HepG2 (cell line): ENCODE data around the gene URM1. TPM values are rescaled to one million over a fixed set of nuclear protein-coding genes. Genes with fewer than 3 reads are reported as not detected.

ENCODE experiments used
- ATAC-seq: fragments of 200-7000 bp; cut with Tn5 transposase; 3 replicates; pipeline ENCODE4 v1.9.1; 2020; ENCODE audit warnings: mild to moderate bottlenecking, moderate library complexity
- BruUV-seq: library from RNA; stranded (reverse); fragments of 400-500 nt; replicated peaks from 2 replicates; lab custom pipeline; 2021; lab: Mats Ljungman, UMichigan
- CTCF ChIA-PET: fragments of 300-600 bp; formaldehyde crosslinking; extraction: SDS; loops from one replicate; lab custom pipeline; 2021; ENCODE audit warnings: low total read pairs, inconsistent platforms, low intra/inter-chr PET ratio; lab: Yijun Ruan, JAX
- POLR2A ChIA-PET: fragments of 350-600 bp; sonication (Branson Sonifier 250); formaldehyde crosslinking; loops from one replicate; lab custom pipeline; 2020; ENCODE audit warnings: antibody characterized with exemption, inconsistent platforms; lab: Yijun Ruan, JAX
- DNase-seq: peaks from one replicate; pipeline ENCODE4 v3.0.0-alpha.2; 2015; ENCODE audit warnings: low spot score
- FAIRE-seq: peaks from 3 replicates; lab custom pipeline; 2011; peaks lifted over from hg19 to GRCh38; lab: Jason Lieb, UNC
- H2AFZ ChIP-seq: one replicate; pipeline ENCODE4 v1.6.1; 2011; ENCODE audit warnings: low read length, inconsistent platforms
- H3K27ac ChIP-seq: fragments of 300-600 bp; 3 replicates; pipeline ENCODE4 v1.8.0; 2011; ENCODE audit warnings: mixed run types, mild to moderate bottlenecking, mixed read lengths, low read length, inconsistent platforms; ENCODE audit not compliant: insufficient read depth; ENCODE audit errors: extremely low read length
- H3K27me3 ChIP-seq, 2 experiments: fragments of 200-600 bp in 1 of 2; 2 replicates in 1 of 2; 3 replicates in 1 of 2; pipeline versions ENCODE4 v1.6.0 to v1.8.0; 2011; ENCODE audit warnings: low read length in 2 of 2, mild to moderate bottlenecking in 2 of 2, moderate library complexity in 2 of 2, inconsistent platforms in 1 of 2; ENCODE audit not compliant: insufficient read depth in 2 of 2, control insufficient read depth in 1 of 2
- H3K36me3 ChIP-seq, 2 experiments: fragments of 200-600 bp in 1 of 2; replicated peaks in 1 of 2; 2 replicates in 1 of 2; 3 replicates in 1 of 2; pipeline versions ENCODE4 v1.5.1 to v1.8.0; 2011; ENCODE audit warnings: low read length in 2 of 2, inconsistent platforms in 1 of 2; ENCODE audit not compliant: insufficient read depth in 2 of 2, control insufficient read depth in 1 of 2
- H3K4me1 ChIP-seq: 2 replicates; pipeline ENCODE4 v1.5.1; 2012; ENCODE audit warnings: low read length, inconsistent platforms; ENCODE audit not compliant: insufficient read depth
- H3K4me2 ChIP-seq: 2 replicates; pipeline ENCODE4 v1.6.0; 2011; ENCODE audit warnings: low read depth, low read length, inconsistent platforms
- H3K4me3 ChIP-seq, 3 experiments: fragments of 200-600 bp in 1 of 3; sonication (generic), shearing (Covaris generic) in 1 of 3; replicated peaks in 1 of 3; 2 replicates each; pipeline ENCODE4 v1.5.1; 2011 to 2016; ENCODE audit warnings: low read length in 3 of 3, inconsistent platforms in 2 of 3, low read depth in 2 of 3, mild to moderate bottlenecking in 2 of 3, control low read depth in 1 of 3, mixed read lengths in 1 of 3; ENCODE audit not compliant: insufficient read depth in 1 of 3
- H3K79me2 ChIP-seq: one replicate; pipeline ENCODE4 v1.6.1; 2011; ENCODE audit warnings: low read length, inconsistent platforms; ENCODE audit not compliant: insufficient read depth
- H3K9ac ChIP-seq: 2 replicates; pipeline ENCODE4 v1.6.0; 2011; ENCODE audit warnings: mild to moderate bottlenecking, low read depth, low read length, inconsistent platforms; ENCODE audit not compliant: insufficient read depth
- H3K9me3 ChIP-seq: 2 replicates; pipeline ENCODE4 v1.5.1; 2012; ENCODE audit warnings: mild to moderate bottlenecking, low read length
- H4K20me1 ChIP-seq: 2 replicates; pipeline ENCODE4 v1.6.0; 2011; ENCODE audit warnings: inconsistent platforms, mild to moderate bottlenecking, low read length, moderate library complexity; ENCODE audit not compliant: insufficient read depth
- AHR ChIP-seq: IDR thresholded peaks from 2 replicates; pipeline ENCODE4 v1.6.1; 2018; ENCODE audit warnings: missing genetic modification reagents, missing compliant biosample characterization
- DRAP1 ChIP-seq: IDR thresholded peaks from 2 replicates; pipeline ENCODE4 v1.6.1; 2016; ENCODE audit warnings: missing genetic modification reagents, missing compliant biosample characterization
- GATAD1 ChIP-seq: IDR thresholded peaks from 2 replicates; pipeline ENCODE4 v1.6.1; 2016; ENCODE audit warnings: missing genetic modification reagents, missing compliant biosample characterization
- HOXA3 ChIP-seq: sonication (generic); formaldehyde crosslinking; IDR thresholded peaks from 2 replicates; pipeline ENCODE4 v1.5.0; 2020; ENCODE audit warnings: missing genetic modification reagents
- KAT2B ChIP-seq: fragments of 150-350 bp; IDR thresholded peaks from 2 replicates; pipeline ENCODE4 v1.6.1; 2014; ENCODE audit warnings: low read depth, low read length, borderline replicate concordance
- KDM3A ChIP-seq: IDR thresholded peaks from 2 replicates; pipeline ENCODE4 v1.6.1; 2018; ENCODE audit warnings: low read depth, missing compliant biosample characterization
- MED1 ChIP-seq: sonication (generic); formaldehyde crosslinking; IDR thresholded peaks from 2 replicates; pipeline ENCODE4 v1.4.0; 2020; ENCODE audit warnings: missing genetic modification reagents
- NFAT5 ChIP-seq: sonication (generic); formaldehyde crosslinking; IDR thresholded peaks from 2 replicates; pipeline ENCODE4 v1.4.0; 2020; ENCODE audit warnings: missing genetic modification reagents
- SUZ12 ChIP-seq: fragments of 150-350 bp; IDR thresholded peaks from 2 replicates; pipeline ENCODE4 v1.6.1; 2014; ENCODE audit warnings: low read depth, low read length
- TBP ChIP-seq: sonication (generic); formaldehyde crosslinking; IDR thresholded peaks from 2 replicates; pipeline ENCODE4 v1.5.0; 2020; ENCODE audit warnings: missing genetic modification reagents
- THYN1 ChIP-seq: sonication (generic); formaldehyde crosslinking; IDR thresholded peaks from 2 replicates; pipeline ENCODE4 v1.8.1; 2023; ENCODE audit warnings: low read depth, mild to moderate bottlenecking, moderate library complexity, missing genetic modification reagents, borderline replicate concordance
- XRCC5 ChIP-seq: fragments of 200-400 bp; formaldehyde crosslinking; optimal IDR thresholded peaks from 2 replicates; pipeline ENCODE3; 2017; ENCODE audit warnings: mild to moderate bottlenecking, low read length
- ZNF234 ChIP-seq: sonication (generic); formaldehyde crosslinking; conservative IDR thresholded peaks from 2 replicates; pipeline ENCODE4 v1.5.1; 2020; ENCODE audit warnings: mild to moderate bottlenecking, missing genetic modification reagents
- ZNF24 ChIP-seq: fragments of 450-650 bp; IDR thresholded peaks from 2 replicates; pipeline ENCODE4 v1.6.1; 2017; ENCODE audit warnings: antibody characterized with exemption, mild to moderate bottlenecking
- ZNF33B ChIP-seq: sonication (generic); formaldehyde crosslinking; IDR thresholded peaks from 2 replicates; pipeline ENCODE4 v1.5.1; 2020; ENCODE audit warnings: mild to moderate bottlenecking, missing genetic modification reagents
- ZNF432 ChIP-seq: sonication (generic); formaldehyde crosslinking; IDR thresholded peaks from 2 replicates; pipeline ENCODE4 v1.5.0; 2020; ENCODE audit warnings: missing genetic modification reagents, mild to moderate bottlenecking, borderline replicate concordance
- ZNF460 ChIP-seq: sonication (generic); formaldehyde crosslinking; IDR thresholded peaks from 2 replicates; pipeline ENCODE4 v1.5.1; 2020; ENCODE audit warnings: missing genetic modification reagents, mild to moderate bottlenecking, borderline replicate concordance
- WGBS: methylation state at CpG from one replicate; pipeline ENCODE4 v1.1.6; 2017; ENCODE audit warnings: low lambda C conversion rate; 5-methylcytosine and 5-hydroxymethylcytosine counted together
- in situ Hi-C: cut with HindIII; loops from 2 replicates; pipeline ENCODE4 v1.10.0; 2017; ENCODE audit warnings: low pct_unique_long_range_greater_than_20kb; ENCODE audit not compliant: extremely low pct_ligation_motif_present
- intact Hi-C: fragments of 100-400 bp; cut with micrococcal nuclease; formaldehyde crosslinking; loops from one replicate; pipeline ENCODE4 v1.10.0; 2022; ENCODE audit not compliant: unreplicated experiment
- polyA plus RNA-seq, 8 experiments: library from polyadenylated mRNA; depleted of rRNA in 3 of 8; stranded (reverse) in 7 of 8; unstranded in 1 of 8; fragments of >200 nt; fragmentation: Illumina TruSeq in 4 of 8; extraction: Trizol in 4 of 8; gene quantifications; 2 replicates each; pipeline versions ENCODE4 v1.2.1 to v1.2.3, GENCODE V29; 2011 to 2016; ENCODE audit warnings: low read depth in 4 of 8, missing spikeins in 1 of 8, mixed read lengths in 1 of 8; ENCODE audit not compliant: insufficient read depth in 1 of 8
- total RNA-seq, 5 experiments: library from RNA; depleted of rRNA; stranded (reverse); fragments of >200 nt; fragmentation: Illumina TruSeq; extraction: Trizol; gene quantifications; 2 replicates each; pipeline ENCODE4 v1.2.3, GENCODE V29; 2016; ENCODE audit warnings: low read depth in 1 of 5
- TF ChIP-seq, protein P1 (sequence below): sonication (generic); formaldehyde crosslinking; IDR thresholded peaks from 2 replicates; pipeline ENCODE4 v1.5.0; 2020; ENCODE audit warnings: missing genetic modification reagents
- TF ChIP-seq, protein P2 (sequence below): sonication (generic); formaldehyde crosslinking; IDR thresholded peaks from 2 replicates; pipeline ENCODE4 v1.5.0; 2020; ENCODE audit warnings: missing genetic modification reagents

Gene URM1
- total and polyA plus RNA-seq, 2 of the 13 experiments (the other 11 are each of a cell fraction or from before 2014, with no cell fraction given), result 37.1 to 41.3 TPM

DNA sequence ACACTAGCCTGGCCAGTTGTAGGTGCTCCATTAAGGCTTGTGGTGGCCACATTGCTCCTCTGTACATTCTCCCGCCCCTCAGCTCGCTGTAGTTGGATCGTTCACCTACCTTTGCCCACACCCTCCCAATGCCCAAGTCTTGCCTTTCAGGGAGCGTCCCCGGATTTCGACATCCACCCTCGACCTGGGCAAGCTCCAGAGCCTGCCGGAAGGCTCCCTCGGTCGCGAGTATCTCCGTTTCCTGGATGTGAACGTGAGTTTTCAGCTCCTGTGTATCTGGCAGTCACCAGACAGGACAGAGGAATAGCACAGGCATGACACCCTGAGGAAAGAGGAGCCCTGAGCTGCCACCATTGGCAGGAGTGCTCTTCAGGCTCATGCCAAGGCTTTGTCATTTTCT, 45.5 kb upstream of the URM1 start:
- ChIA-PET POLR2A (no interaction called here), CTCF (no interaction called here)
- Histone ChIP-seq H3K4me1 (peaks cover 31% of the 10 kb centered on the region), H2AFZ (no peak overlapping the region), H3K79me2 (peaks cover 33% of the 10 kb centered on the region), H3K4me3 (no peak overlapping the region), H3K9me3 (no peaks in the 10 kb centered on the region), H3K36me3 (peaks cover 11 to 40% of the 10 kb centered on the region in 2 experiments), H4K20me1 (no peaks in the 10 kb centered on the region), H3K4me2 (no peak overlapping the region), H3K9ac (no peak overlapping the region), H3K27me3 (no peaks in the 10 kb centered on the region; a peak in 1 of 5 replicates), H3K27ac (no peak overlapping the region)
- FAIRE-seq (no peak), DNase-seq (no peak), ATAC-seq (no peak)
- WGBS, result 93% methylated on average over 13 of the region's 13 CpGs
- intact Hi-C loops, result no loop called here
- BruUV-seq, result no TSS peak
- in situ Hi-C loops, result no loop called here
- TF ChIP-seq, protein P1, sequence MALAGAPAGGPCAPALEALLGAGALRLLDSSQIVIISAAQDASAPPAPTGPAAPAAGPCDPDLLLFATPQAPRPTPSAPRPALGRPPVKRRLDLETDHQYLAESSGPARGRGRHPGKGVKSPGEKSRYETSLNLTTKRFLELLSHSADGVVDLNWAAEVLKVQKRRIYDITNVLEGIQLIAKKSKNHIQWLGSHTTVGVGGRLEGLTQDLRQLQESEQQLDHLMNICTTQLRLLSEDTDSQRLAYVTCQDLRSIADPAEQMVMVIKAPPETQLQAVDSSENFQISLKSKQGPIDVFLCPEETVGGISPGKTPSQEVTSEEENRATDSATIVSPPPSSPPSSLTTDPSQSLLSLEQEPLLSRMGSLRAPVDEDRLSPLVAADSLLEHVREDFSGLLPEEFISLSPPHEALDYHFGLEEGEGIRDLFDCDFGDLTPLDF (CRISPR knock-in tag), result no peak
- no peak for TF ChIP-seq ZNF460
- no peak for TF ChIP-seq KDM3A (CRISPR knock-in tag)
- no peak for TF ChIP-seq ZNF432 (CRISPR knock-in tag)
- TF ChIP-seq MED1 (CRISPR knock-in tag), result no peak
- TF ChIP-seq SUZ12, result no peak
- no peak for TF ChIP-seq AHR (CRISPR knock-in tag)
- TF ChIP-seq TBP (CRISPR knock-in tag), result no peak
- TF ChIP-seq ZNF24, result no peak
- TF ChIP-seq KAT2B, result no peak
- TF ChIP-seq, protein P2, sequence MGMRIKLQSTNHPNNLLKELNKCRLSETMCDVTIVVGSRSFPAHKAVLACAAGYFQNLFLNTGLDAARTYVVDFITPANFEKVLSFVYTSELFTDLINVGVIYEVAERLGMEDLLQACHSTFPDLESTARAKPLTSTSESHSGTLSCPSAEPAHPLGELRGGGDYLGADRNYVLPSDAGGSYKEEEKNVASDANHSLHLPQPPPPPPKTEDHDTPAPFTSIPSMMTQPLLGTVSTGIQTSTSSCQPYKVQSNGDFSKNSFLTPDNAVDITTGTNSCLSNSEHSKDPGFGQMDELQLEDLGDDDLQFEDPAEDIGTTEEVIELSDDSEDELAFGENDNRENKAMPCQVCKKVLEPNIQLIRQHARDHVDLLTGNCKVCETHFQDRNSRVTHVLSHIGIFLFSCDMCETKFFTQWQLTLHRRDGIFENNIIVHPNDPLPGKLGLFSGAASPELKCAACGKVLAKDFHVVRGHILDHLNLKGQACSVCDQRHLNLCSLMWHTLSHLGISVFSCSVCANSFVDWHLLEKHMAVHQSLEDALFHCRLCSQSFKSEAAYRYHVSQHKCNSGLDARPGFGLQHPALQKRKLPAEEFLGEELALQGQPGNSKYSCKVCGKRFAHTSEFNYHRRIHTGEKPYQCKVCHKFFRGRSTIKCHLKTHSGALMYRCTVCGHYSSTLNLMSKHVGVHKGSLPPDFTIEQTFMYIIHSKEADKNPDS (CRISPR knock-in tag), result no peak
- TF ChIP-seq THYN1 (CRISPR knock-in tag), result no peak
- TF ChIP-seq ZNF33B (CRISPR knock-in tag), result no peak
- no peak for TF ChIP-seq HOXA3 (CRISPR knock-in tag)
- no peak for TF ChIP-seq DRAP1
- TF ChIP-seq NFAT5 (CRISPR knock-in tag), result no peak
- no peak for TF ChIP-seq XRCC5
- TF ChIP-seq ZNF234 (CRISPR knock-in tag), result no peak
- TF ChIP-seq GATAD1 (CRISPR knock-in tag), result no peak
